PC-9 (cell line): ENCODE measurements around the gene C14orf132. TPM values are rescaled to one million over a fixed set of nuclear protein-coding genes. Genes with fewer than 3 reads are reported as not detected.

ENCODE experiments used
- BruUV-seq: library from RNA; stranded (reverse); fragments of 400-500 nt; replicated peaks from 2 replicates; lab custom pipeline; 2021; lab: Mats Ljungman, UMichigan
- CTCF ChIA-PET: fragments of 300-600 bp; sonication (Branson Sonifier 250); formaldehyde crosslinking; loops from one replicate; lab custom pipeline; 2022; ENCODE audit warnings: antibody characterized with exemption; lab: Charles Lee
- POLR2A ChIA-PET: fragments of 300-600 bp; sonication (Branson Sonifier 250); formaldehyde crosslinking; loops from one replicate; lab custom pipeline; 2022; ENCODE audit warnings: antibody characterized with exemption; ENCODE audit not compliant: unreplicated experiment; lab: Charles Lee
- DNase-seq, 2 experiments: peaks; one replicate each; pipeline versions ENCODE4 v3.0.0 to v3.0.0-alpha.2; 2015 to 2022; ENCODE audit warnings: mixed read lengths in 1 of 2
- H2AFZ ChIP-seq: fragments of 200-600 bp; sonication (generic); 2 replicates; pipeline ENCODE4 v1.8.1; 2017; ENCODE audit warnings: antibody characterized with exemption
- H3F3A ChIP-seq: fragments of 200-600 bp; sonication (generic); 2 replicates; pipeline ENCODE4 v1.8.1; 2017; ENCODE audit warnings: antibody characterized with exemption, mild to moderate bottlenecking, low read depth; ENCODE audit not compliant: insufficient read depth
- H3K27ac ChIP-seq: fragments of 200-600 bp; sonication (generic); 2 replicates; pipeline ENCODE4 v1.6.1; 2016; ENCODE audit warnings: mixed run types
- H3K27me3 ChIP-seq: fragments of 200-600 bp; sonication (generic); 2 replicates; pipeline ENCODE4 v1.6.1; 2016; ENCODE audit warnings: low read depth, mixed run types; ENCODE audit not compliant: insufficient read depth
- H3K36me3 ChIP-seq: fragments of 200-600 bp; sonication (generic); 2 replicates; pipeline ENCODE4 v1.6.1; 2016; ENCODE audit warnings: low read depth, mixed run types
- H3K4me1 ChIP-seq: fragments of 200-600 bp; sonication (generic); replicated peaks from 2 replicates; pipeline ENCODE4 v1.6.1; 2016; ENCODE audit warnings: mixed run types; ENCODE audit not compliant: insufficient read depth
- H3K4me2 ChIP-seq: fragments of 200-600 bp; sonication (generic); 2 replicates; pipeline ENCODE4 v1.6.1; 2017; ENCODE audit warnings: mixed run types
- H3K4me3 ChIP-seq: fragments of 200-600 bp; sonication (generic); 2 replicates; pipeline ENCODE4 v1.6.1; 2016; ENCODE audit warnings: mixed run types
- H3K79me2 ChIP-seq: fragments of 200-600 bp; sonication (generic); 2 replicates; pipeline ENCODE4 v1.6.1; 2017; ENCODE audit warnings: low read depth, mixed run types
- H3K9me2 ChIP-seq: fragments of 200-600 bp; sonication (generic); 2 replicates; pipeline ENCODE4 v1.8.1; 2017; ENCODE audit warnings: mild to moderate bottlenecking; ENCODE audit not compliant: insufficient read depth
- H3K9me3 ChIP-seq: fragments of 200-600 bp; sonication (generic); 2 replicates; pipeline ENCODE4 v1.8.1; 2016; ENCODE audit warnings: low read depth; ENCODE audit not compliant: insufficient read depth
- H4K20me1 ChIP-seq: fragments of 200-600 bp; sonication (generic); 2 replicates; pipeline ENCODE4 v1.8.1; 2017; ENCODE audit not compliant: insufficient read depth
- CTCF ChIP-seq: fragments of 200-600 bp; sonication (generic); conservative IDR thresholded peaks from 2 replicates; pipeline ENCODE4 v1.6.1; 2017; ENCODE audit warnings: mixed run types, antibody characterized with exemption, mild to moderate bottlenecking, moderate library complexity
- EZH2 ChIP-seq: fragments of 200-600 bp; sonication (generic); IDR thresholded peaks from 2 replicates; pipeline ENCODE4 v1.8.0; 2017; ENCODE audit warnings: antibody characterized with exemption, low read depth
- intact Hi-C: fragments of 100-400 bp; cut with micrococcal nuclease; formaldehyde crosslinking; loops from one replicate; pipeline ENCODE4 v1.10.0; 2022; ENCODE audit not compliant: unreplicated experiment
- total RNA-seq: library from RNA; stranded (reverse); gene quantifications from 2 replicates; pipeline ENCODE4 v1.2.3, GENCODE V29; 2021

C14orf132 gene
- total RNA-seq, 1 experiment from 2014 or later = not detected

DNA sequence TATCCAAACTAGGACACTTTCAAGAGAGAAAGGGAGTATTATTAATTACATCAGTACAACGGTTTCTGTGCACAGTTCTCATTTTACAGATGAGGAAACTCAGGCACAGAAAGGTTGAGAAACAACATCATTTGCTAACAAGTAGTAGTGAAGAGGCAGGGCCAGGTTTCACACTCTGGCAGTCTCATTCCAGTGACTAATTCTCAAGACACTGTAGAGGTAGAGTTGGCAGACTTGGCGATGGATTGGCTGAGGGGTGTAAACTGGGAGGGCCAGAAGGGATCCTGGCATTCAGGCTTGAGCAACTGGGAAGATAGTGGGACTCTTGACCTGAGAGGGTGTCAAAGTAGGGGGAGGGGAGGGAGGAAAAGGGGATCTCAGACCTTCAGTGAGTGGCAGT, 91.7 kb downstream of the C14orf132 start:
- peak in 1 of 2 experiments; percentile 76 for DNase-seq
- Histone ChIP-seq H3K4me3 (no peak overlapping the region), H3K4me1 (peaks cover 21% of the 10 kb centered on the region), H3K9me3 (no peaks in the 10 kb centered on the region), H3K27ac (0 out of 2 replicates have a peak overlapping the region, but pooled peaks have one; percentile 19), H3K36me3 (no peaks in the 10 kb centered on the region), H3K79me2 (no peaks in the 10 kb centered on the region), H2AFZ (no peak overlapping the region), H3K9me2 (no peaks in the 10 kb centered on the region), H3F3A (peaks cover 24% of the 10 kb centered on the region), H3K27me3 (no peaks in the 10 kb centered on the region), H3K4me2 (no peak overlapping the region), H4K20me1 (no peaks in the 10 kb centered on the region)
- BruUV-seq = no TSS peak
- ChIA-PET CTCF (no interaction called here), POLR2A (no interaction called here)
- intact Hi-C loops = no loop called here
- TF ChIP-seq CTCF (no peak), EZH2 (no peak)

- H3K9me3 ChIP-seq = no peaks in the 10 kb centered on the region
- ChIA-PET POLR2A (no interaction called here), CTCF (no interaction called here)
- H3K27ac ChIP-seq = no peak overlapping the region
- peaks cover 30% of the 10 kb centered on the region for H3K4me1 ChIP-seq
- no peak overlapping the region for H3K4me2 ChIP-seq
- intact Hi-C loops = no loop called here
- H3K27me3 ChIP-seq = no peaks in the 10 kb centered on the region
- H2AFZ ChIP-seq = no peak overlapping the region
- DNase-seq = no peak
- H3K79me2 ChIP-seq = no peaks in the 10 kb centered on the region
- H4K20me1 ChIP-seq = no peaks in the 10 kb centered on the region
- no peaks in the 10 kb centered on the region for H3K9me2 ChIP-seq
- peaks cover 29% of the 10 kb centered on the region for H3F3A ChIP-seq
- no peak overlapping the region for H3K4me3 ChIP-seq
- no TSS peak for BruUV-seq
- TF ChIP-seq EZH2 (no peak), CTCF (no peak)
- no peaks in the 10 kb centered on the region for H3K36me3 ChIP-seq
Observed at GRCh38 chr14:96131836-96132235, 92.7 kb downstream of the C14orf132 start.

GRCh38 chr14:96134508-96134907, 95.3 kb downstream of the C14orf132 start:
- Histone ChIP-seq H3K79me2 (no peaks in the 10 kb centered on the region), H2AFZ (no peak overlapping the region), H3K27ac (peak overlapping the region; percentile 76), H3F3A (peaks cover 29% of the 10 kb centered on the region), H4K20me1 (no peaks in the 10 kb centered on the region), H3K4me3 (no peak overlapping the region), H3K9me2 (no peaks in the 10 kb centered on the region), H3K4me2 (peak overlapping the region; percentile 40; the same call in 1 of the 2 replicates), H3K4me1 (peaks cover 31% of the 10 kb centered on the region), H3K36me3 (no peaks in the 10 kb centered on the region), H3K27me3 (no peaks in the 10 kb centered on the region), H3K9me3 (no peaks in the 10 kb centered on the region)
- POLR2A ChIA-PET = interaction anchor here (0.8 kb wide), 1 partner anchor 131 kb away, joined by 3 read pairs; no protein-coding TSS in a partner anchor
- no peak for DNase-seq
- BruUV-seq = no TSS peak
- intact Hi-C loops = no loop called here
- TF ChIP-seq EZH2 (no peak), CTCF (no peak)
- CTCF ChIA-PET = no interaction called here
